H9 (cell line): ENCODE results near the gene LILRB3. TPM values are rescaled to one million over a fixed set of nuclear protein-coding genes. Genes with fewer than 3 reads are reported as not detected.
A peak's percentile ranks its signal among the peaks of the same experiment; 100 is the strongest.

Source experiments
- DNase-seq: peaks from one replicate; pipeline ENCODE4 v3.0.0-alpha.2; 2017
- H2AFZ ChIP-seq: one replicate; pipeline ENCODE4 v1.6.1; 2013; ENCODE audit warnings: mild to moderate bottlenecking, low read length, control low read depth, moderate library complexity
- H2AK5ac ChIP-seq: 2 replicates; pipeline ENCODE4 v1.6.1; 2013; ENCODE audit warnings: low read length, control low read depth, mixed read lengths; ENCODE audit not compliant: insufficient read length
- H2BK120ac ChIP-seq: one replicate; pipeline ENCODE4 v1.6.1; 2013; ENCODE audit warnings: low read depth, mild to moderate bottlenecking, low read length, control low read depth, inconsistent platforms; ENCODE audit not compliant: poor library complexity, severe bottlenecking
- H2BK12ac ChIP-seq: 2 replicates; pipeline ENCODE4 v1.6.1; 2013; ENCODE audit warnings: low read length, control low read depth, mixed read lengths, low read depth; ENCODE audit not compliant: insufficient read length
- H2BK15ac ChIP-seq: 2 replicates; pipeline ENCODE4 v1.6.1; 2013; ENCODE audit warnings: low read depth, low read length, control low read depth
- H2BK20ac ChIP-seq: one replicate; pipeline ENCODE4 v1.6.1; 2013; ENCODE audit warnings: low read depth, mild to moderate bottlenecking, low read length, control low read depth, inconsistent platforms; ENCODE audit not compliant: poor library complexity, severe bottlenecking
- H2BK5ac ChIP-seq: 2 replicates; pipeline ENCODE4 v1.6.1; 2013; ENCODE audit warnings: low read length, control low read depth, mixed read lengths; ENCODE audit not compliant: insufficient read length
- H3K14ac ChIP-seq: 2 replicates; pipeline ENCODE4 v1.6.1; 2013; ENCODE audit warnings: low read length, control low read depth; ENCODE audit not compliant: insufficient read depth
- H3K18ac ChIP-seq: 2 replicates; pipeline ENCODE4 v1.6.1; 2013; ENCODE audit warnings: low read depth, mild to moderate bottlenecking, mixed read lengths, low read length, control low read depth; ENCODE audit not compliant: insufficient read length
- H3K23ac ChIP-seq: 2 replicates; pipeline ENCODE4 v1.6.1; 2013; ENCODE audit warnings: low read length, control low read depth, mixed read lengths, low read depth; ENCODE audit not compliant: insufficient read length
- H3K23me2 ChIP-seq: 2 replicates; pipeline ENCODE4 v1.6.1; 2013; ENCODE audit warnings: low read depth, mild to moderate bottlenecking, mixed read lengths, low read length, control low read depth; ENCODE audit not compliant: insufficient read length, poor library complexity, severe bottlenecking
- H3K27ac ChIP-seq: 2 replicates; pipeline ENCODE4 v1.5.1; 2013; ENCODE audit warnings: low read length, control low read depth, mixed read lengths, low read depth; ENCODE audit not compliant: insufficient read length
- H3K27me3 ChIP-seq: 2 replicates; pipeline ENCODE4 v1.6.1; 2013; ENCODE audit warnings: low read length, control low read depth, inconsistent platforms; ENCODE audit not compliant: insufficient read depth
- H3K4ac ChIP-seq: 2 replicates; pipeline ENCODE4 v1.6.1; 2013; ENCODE audit warnings: low read depth, mild to moderate bottlenecking, control low read depth, inconsistent platforms, low read length, moderate library complexity
- H3K4me1 ChIP-seq: 2 replicates; pipeline ENCODE4 v1.6.1; 2013; ENCODE audit warnings: low read length, control low read depth, inconsistent platforms; ENCODE audit not compliant: insufficient read depth
- H3K4me2 ChIP-seq: 2 replicates; pipeline ENCODE4 v1.6.1; 2013; ENCODE audit warnings: low read length, control low read depth, mixed read lengths; ENCODE audit not compliant: insufficient read length, insufficient read depth
- H3K56ac ChIP-seq: 2 replicates; pipeline ENCODE4 v1.6.1; 2013; ENCODE audit warnings: low read depth, mild to moderate bottlenecking, mixed read lengths, low read length, control low read depth; ENCODE audit not compliant: insufficient read length
- H3K79me1 ChIP-seq: 2 replicates; pipeline ENCODE4 v1.6.1; 2013; ENCODE audit warnings: low read depth, mild to moderate bottlenecking, moderate library complexity, low read length, control low read depth, inconsistent platforms; ENCODE audit not compliant: insufficient read depth, poor library complexity, severe bottlenecking
- H3K79me2 ChIP-seq: 2 replicates; pipeline ENCODE4 v1.6.1; 2013; ENCODE audit warnings: low read length, control low read depth, inconsistent platforms; ENCODE audit not compliant: insufficient read depth
- H3K9ac ChIP-seq: 2 replicates; pipeline ENCODE4 v1.6.1; 2013; ENCODE audit warnings: low read length, control low read depth, mixed read lengths; ENCODE audit not compliant: insufficient read length; ENCODE audit errors: extremely low read depth
- H3K9me3 ChIP-seq: one replicate; pipeline ENCODE4 v1.6.1; 2013; ENCODE audit warnings: low read depth, low read length, inconsistent platforms; ENCODE audit not compliant: control insufficient read depth
- H3T11ph ChIP-seq: one replicate; pipeline ENCODE4 v1.6.1; 2013; ENCODE audit warnings: mild to moderate bottlenecking, low read length, control low read depth, inconsistent platforms
- H4K20me1 ChIP-seq: one replicate; pipeline ENCODE4 v1.6.1; 2013; ENCODE audit not compliant: control insufficient read depth, insufficient read length, insufficient read depth
- H4K5ac ChIP-seq: 2 replicates; pipeline ENCODE4 v1.6.1; 2013; ENCODE audit warnings: low read depth, mild to moderate bottlenecking, mixed read lengths, low read length, control low read depth; ENCODE audit not compliant: insufficient read length
- H4K8ac ChIP-seq: replicated peaks from 2 replicates; pipeline ENCODE4 v1.6.1; 2013; ENCODE audit warnings: low read length, control low read depth, mixed read lengths, low read depth; ENCODE audit not compliant: insufficient read length
- H4K91ac ChIP-seq: 2 replicates; pipeline ENCODE4 v1.6.1; 2013; ENCODE audit warnings: low read depth, mild to moderate bottlenecking, moderate library complexity, mixed read lengths, low read length, control low read depth; ENCODE audit not compliant: insufficient read length
- H3K27ac Mint-ChIP-seq, 3 experiments: 2 replicates in 2 of 3; 3 replicates in 1 of 3; pipeline ENCODE4 v1.8.0; 2020 to 2021; ENCODE audit warnings: mixed read lengths in 3 of 3, mild to moderate bottlenecking in 1 of 3, moderate library complexity in 1 of 3
- H3K27me3 Mint-ChIP-seq: 2 replicates; pipeline ENCODE4 v1.8.0; 2021; ENCODE audit warnings: low read depth, mild to moderate bottlenecking, moderate library complexity, mixed read lengths
- H3K36me3 Mint-ChIP-seq, 3 experiments: 2 replicates in 2 of 3; 3 replicates in 1 of 3; pipeline ENCODE4 v1.8.0; 2020 to 2021; ENCODE audit warnings: low read depth in 3 of 3, mixed read lengths in 3 of 3; ENCODE audit not compliant: insufficient read depth in 1 of 3
- H3K4me1 Mint-ChIP-seq, 2 experiments: 2 replicates each; pipeline ENCODE4 v1.8.0; 2020; ENCODE audit warnings: mixed read lengths in 2 of 2
- H3K4me3 Mint-ChIP-seq, 2 experiments: 2 replicates in 1 of 2; 3 replicates in 1 of 2; pipeline ENCODE4 v1.8.0; 2020 to 2021; ENCODE audit warnings: mild to moderate bottlenecking in 2 of 2, mixed read lengths in 2 of 2, moderate library complexity in 1 of 2
- H3K9me3 Mint-ChIP-seq, 2 experiments: 2 replicates in 1 of 2; 3 replicates in 1 of 2; pipeline ENCODE4 v1.8.0; 2020; ENCODE audit warnings: mild to moderate bottlenecking in 2 of 2, mixed read lengths in 2 of 2, moderate library complexity in 1 of 2
- CTCF ChIP-seq: fragments of 200-600 bp; sonication (generic); conservative IDR thresholded peaks from 3 replicates; pipeline ENCODE4 v1.8.0; 2021; ENCODE audit warnings: antibody characterized with exemption, mild to moderate bottlenecking
- WGBS: extraction: QIAGEN DNeasy Blood & Tissue Kit; methylation state at CpG from one replicate; pipeline ENCODE4 v1.1.7; 2013; ENCODE audit warnings: missing lambda C conversion rate, low lambda C conversion rate, mixed read lengths; ENCODE audit not compliant: insufficient read length; ENCODE audit errors: extremely low coverage; 5-methylcytosine and 5-hydroxymethylcytosine counted together
- total RNA-seq: library from RNA; stranded (reverse); gene quantifications from 2 replicates; pipeline ENCODE4 v1.2.1, GENCODE V29; 2021

Gene LILRB3
- total RNA-seq, 1 experiment from 2014 or later = not detected

GRCh38 chr19:54179262-54179852 is 43.5 kb downstream of the LILRB3 start:
- no peak overlapping the region for H4K91ac ChIP-seq
- H3K4me2 ChIP-seq = no peak overlapping the region
- H3T11ph ChIP-seq = no peak overlapping the region
- no peak overlapping the region for H3K14ac ChIP-seq
- no peak for TF ChIP-seq CTCF
- Mint-ChIP-seq H3K9me3 (no peaks in the 10 kb centered on the region; a peak in 1 of 5 replicates), H3K27ac (peak overlapping the region in 2 of 3 experiments; percentile 61 to 64; a peak in 2 of 7 replicates), H3K4me1 (peaks cover 3 to 16% of the 10 kb centered on the region in 2 experiments; a peak in 2 of 4 replicates), H3K36me3 (peaks cover 22 to 46% (median 34%) of the 10 kb centered on the region in 3 experiments; a peak in 6 of 7 replicates), H3K27me3 (no peaks in the 10 kb centered on the region), H3K4me3 (peak overlapping the region in 1 of 2 experiments; percentile 65; a peak in 1 of 5 replicates)
- H3K23ac ChIP-seq = no peak overlapping the region
- H2AK5ac ChIP-seq = no peak overlapping the region
- no peak overlapping the region for H2BK120ac ChIP-seq
- no peak overlapping the region for H3K27ac ChIP-seq
- no CpG with 5 or more reads among the region's 10 CpGs for WGBS
- no peaks in the 10 kb centered on the region for H3K79me1 ChIP-seq
- H3K9me3 ChIP-seq = no peaks in the 10 kb centered on the region
- no peak overlapping the region for H2BK15ac ChIP-seq
- H3K4me1 ChIP-seq = no peaks in the 10 kb centered on the region
- no peaks in the 10 kb centered on the region for H3K27me3 ChIP-seq
- H3K23me2 ChIP-seq = no peaks in the 10 kb centered on the region
- no peak overlapping the region for H3K56ac ChIP-seq
- DNase-seq = no peak
- H3K18ac ChIP-seq = no peak overlapping the region
- H2AFZ ChIP-seq = no peak overlapping the region
- no peak overlapping the region for H4K8ac ChIP-seq
- no peaks in the 10 kb centered on the region for H3K79me2 ChIP-seq
- H2BK20ac ChIP-seq = no peak overlapping the region
- no peak overlapping the region for H4K5ac ChIP-seq
- H3K9ac ChIP-seq = no peak overlapping the region
- no peak overlapping the region for H3K4ac ChIP-seq
- no peak overlapping the region for H2BK12ac ChIP-seq
- H4K20me1 ChIP-seq = no peaks in the 10 kb centered on the region
- no peak overlapping the region for H2BK5ac ChIP-seq
